Ishikawa (cell line): ENCODE results near the gene ZSCAN20.

Experiments
- CEBPB ChIP-seq: IDR thresholded peaks from 2 replicates; pipeline ENCODE4 v1.6.1; 2012
- CREB1 ChIP-seq: IDR thresholded peaks from 2 replicates; pipeline ENCODE4 v1.6.1; 2012; ENCODE audit warnings: low read depth
- EGR1 ChIP-seq: IDR thresholded peaks from 2 replicates; pipeline ENCODE4 v1.6.1; 2012
- EP300 ChIP-seq: IDR thresholded peaks from 2 replicates; pipeline ENCODE4 v1.6.1; 2012; ENCODE audit warnings: borderline replicate concordance
- FOXM1 ChIP-seq: IDR thresholded peaks from 2 replicates; pipeline ENCODE4 v1.6.1; 2012; ENCODE audit warnings: low read depth, borderline replicate concordance
- NFIC ChIP-seq: IDR thresholded peaks from 2 replicates; pipeline ENCODE4 v1.6.1; 2012
- RAD21 ChIP-seq: IDR thresholded peaks from 2 replicates; pipeline ENCODE4 v1.6.1; 2012; ENCODE audit warnings: low read depth
- TAF1 ChIP-seq: IDR thresholded peaks from 2 replicates; pipeline ENCODE4 v1.6.1; 2012; ENCODE audit warnings: low read depth, mild to moderate bottlenecking
- TCF12 ChIP-seq: IDR thresholded peaks from 2 replicates; pipeline ENCODE4 v1.6.1; 2012; ENCODE audit warnings: low read depth
- TEAD4 ChIP-seq: IDR thresholded peaks from 2 replicates; pipeline ENCODE4 v1.6.1; 2012
- YY1 ChIP-seq: IDR thresholded peaks from 2 replicates; pipeline ENCODE4 v1.6.1; 2012; ENCODE audit warnings: low read depth
- ZBTB7A ChIP-seq: IDR thresholded peaks from 2 replicates; pipeline ENCODE4 v1.6.1; 2012; ENCODE audit warnings: low read depth
- TF ChIP-seq, protein P1 (sequence below): IDR thresholded peaks from 2 replicates; pipeline ENCODE4 v1.6.1; 2012; ENCODE audit warnings: low read depth, mild to moderate bottlenecking
- TF ChIP-seq, protein P2 (sequence below): IDR thresholded peaks from 2 replicates; pipeline ENCODE4 v1.6.1; 2012
- TF ChIP-seq, protein P3 (sequence below): IDR thresholded peaks from 2 replicates; pipeline ENCODE4 v1.6.1; 2012

ZSCAN20 gene

DNA sequence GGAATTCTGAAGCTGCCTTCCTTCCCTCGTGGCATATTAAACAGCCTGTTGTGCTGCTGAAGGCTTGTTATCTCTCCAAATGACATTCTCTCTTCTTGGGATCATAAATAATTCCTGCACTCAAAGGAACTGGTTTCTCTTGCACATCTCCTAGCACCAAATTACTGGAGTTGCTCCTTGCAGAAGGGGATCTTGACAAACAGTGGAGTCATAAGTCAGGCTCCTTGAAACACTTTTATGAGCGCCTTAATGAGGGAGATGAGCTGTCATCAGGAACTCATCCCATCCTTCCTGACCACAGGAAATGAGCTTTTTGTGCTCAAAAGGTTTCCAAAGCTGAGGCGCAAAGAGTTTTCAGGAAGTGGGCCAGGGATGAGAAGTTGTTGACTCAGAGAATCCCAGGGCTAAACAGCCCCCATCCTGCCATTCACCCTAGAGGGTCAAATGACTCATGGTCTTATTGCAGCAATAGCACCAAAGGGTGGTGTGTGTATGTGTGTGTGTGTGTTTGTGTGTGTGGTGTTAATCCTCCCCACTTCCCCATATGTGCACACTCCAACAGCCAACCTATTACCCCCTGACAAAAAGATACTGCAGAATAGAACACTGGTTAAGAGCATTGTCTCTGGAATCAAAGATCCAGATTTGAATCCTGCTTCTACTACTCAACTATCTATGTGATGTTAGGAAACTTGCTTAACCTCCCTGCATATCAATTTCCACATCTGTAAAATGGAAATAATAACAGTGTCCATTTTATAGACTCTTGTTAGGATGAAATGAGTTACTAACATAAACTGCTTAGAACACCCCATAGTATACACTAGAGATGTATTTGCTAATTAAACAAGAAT is 38.7 kb upstream of the ZSCAN20 start:
- TF ChIP-seq EGR1 (no peak), ZBTB7A (no peak), TCF12 (no peak)
- TF ChIP-seq, protein P1, sequence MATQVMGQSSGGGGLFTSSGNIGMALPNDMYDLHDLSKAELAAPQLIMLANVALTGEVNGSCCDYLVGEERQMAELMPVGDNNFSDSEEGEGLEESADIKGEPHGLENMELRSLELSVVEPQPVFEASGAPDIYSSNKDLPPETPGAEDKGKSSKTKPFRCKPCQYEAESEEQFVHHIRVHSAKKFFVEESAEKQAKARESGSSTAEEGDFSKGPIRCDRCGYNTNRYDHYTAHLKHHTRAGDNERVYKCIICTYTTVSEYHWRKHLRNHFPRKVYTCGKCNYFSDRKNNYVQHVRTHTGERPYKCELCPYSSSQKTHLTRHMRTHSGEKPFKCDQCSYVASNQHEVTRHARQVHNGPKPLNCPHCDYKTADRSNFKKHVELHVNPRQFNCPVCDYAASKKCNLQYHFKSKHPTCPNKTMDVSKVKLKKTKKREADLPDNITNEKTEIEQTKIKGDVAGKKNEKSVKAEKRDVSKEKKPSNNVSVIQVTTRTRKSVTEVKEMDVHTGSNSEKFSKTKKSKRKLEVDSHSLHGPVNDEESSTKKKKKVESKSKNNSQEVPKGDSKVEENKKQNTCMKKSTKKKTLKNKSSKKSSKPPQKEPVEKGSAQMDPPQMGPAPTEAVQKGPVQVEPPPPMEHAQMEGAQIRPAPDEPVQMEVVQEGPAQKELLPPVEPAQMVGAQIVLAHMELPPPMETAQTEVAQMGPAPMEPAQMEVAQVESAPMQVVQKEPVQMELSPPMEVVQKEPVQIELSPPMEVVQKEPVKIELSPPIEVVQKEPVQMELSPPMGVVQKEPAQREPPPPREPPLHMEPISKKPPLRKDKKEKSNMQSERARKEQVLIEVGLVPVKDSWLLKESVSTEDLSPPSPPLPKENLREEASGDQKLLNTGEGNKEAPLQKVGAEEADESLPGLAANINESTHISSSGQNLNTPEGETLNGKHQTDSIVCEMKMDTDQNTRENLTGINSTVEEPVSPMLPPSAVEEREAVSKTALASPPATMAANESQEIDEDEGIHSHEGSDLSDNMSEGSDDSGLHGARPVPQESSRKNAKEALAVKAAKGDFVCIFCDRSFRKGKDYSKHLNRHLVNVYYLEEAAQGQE = no peak

DNA sequence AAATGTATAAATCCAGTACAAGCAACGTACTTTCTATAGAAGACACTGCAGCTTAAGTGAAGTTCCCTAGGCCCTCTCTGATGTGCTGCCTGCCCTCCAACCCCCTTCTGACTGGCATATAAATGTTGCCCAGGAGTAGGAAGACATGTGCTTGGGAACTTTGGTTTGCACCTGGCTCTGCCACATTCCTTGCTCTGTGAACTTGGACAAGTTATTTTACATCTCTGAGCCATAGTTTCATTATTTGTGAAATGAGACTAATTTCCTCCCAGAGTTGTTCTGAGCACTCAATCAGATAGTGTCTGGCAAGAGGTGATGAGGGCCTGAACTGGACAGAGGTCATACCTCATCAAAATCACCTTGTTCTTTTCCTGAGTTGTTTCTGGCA is 38.1 kb upstream of the ZSCAN20 start:
- TF ChIP-seq, protein P1 = no peak
- TF ChIP-seq, protein P2, sequence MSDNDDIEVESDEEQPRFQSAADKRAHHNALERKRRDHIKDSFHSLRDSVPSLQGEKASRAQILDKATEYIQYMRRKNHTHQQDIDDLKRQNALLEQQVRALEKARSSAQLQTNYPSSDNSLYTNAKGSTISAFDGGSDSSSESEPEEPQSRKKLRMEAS = no peak
- no peak for TF ChIP-seq RAD21
- TF ChIP-seq TCF12 = no peak
- no peak for TF ChIP-seq TEAD4
- TF ChIP-seq CEBPB = no peak
- TF ChIP-seq TAF1 = no peak
- TF ChIP-seq CREB1 = no peak
- no peak for TF ChIP-seq ZBTB7A
- no peak for TF ChIP-seq EGR1
- TF ChIP-seq FOXM1 = no peak
- TF ChIP-seq, protein P3, sequence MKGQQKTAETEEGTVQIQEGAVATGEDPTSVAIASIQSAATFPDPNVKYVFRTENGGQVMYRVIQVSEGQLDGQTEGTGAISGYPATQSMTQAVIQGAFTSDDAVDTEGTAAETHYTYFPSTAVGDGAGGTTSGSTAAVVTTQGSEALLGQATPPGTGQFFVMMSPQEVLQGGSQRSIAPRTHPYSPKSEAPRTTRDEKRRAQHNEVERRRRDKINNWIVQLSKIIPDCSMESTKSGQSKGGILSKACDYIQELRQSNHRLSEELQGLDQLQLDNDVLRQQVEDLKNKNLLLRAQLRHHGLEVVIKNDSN = no peak
- no peak for TF ChIP-seq YY1
- TF ChIP-seq EP300 = no peak
- TF ChIP-seq NFIC = no peak

DNA sequence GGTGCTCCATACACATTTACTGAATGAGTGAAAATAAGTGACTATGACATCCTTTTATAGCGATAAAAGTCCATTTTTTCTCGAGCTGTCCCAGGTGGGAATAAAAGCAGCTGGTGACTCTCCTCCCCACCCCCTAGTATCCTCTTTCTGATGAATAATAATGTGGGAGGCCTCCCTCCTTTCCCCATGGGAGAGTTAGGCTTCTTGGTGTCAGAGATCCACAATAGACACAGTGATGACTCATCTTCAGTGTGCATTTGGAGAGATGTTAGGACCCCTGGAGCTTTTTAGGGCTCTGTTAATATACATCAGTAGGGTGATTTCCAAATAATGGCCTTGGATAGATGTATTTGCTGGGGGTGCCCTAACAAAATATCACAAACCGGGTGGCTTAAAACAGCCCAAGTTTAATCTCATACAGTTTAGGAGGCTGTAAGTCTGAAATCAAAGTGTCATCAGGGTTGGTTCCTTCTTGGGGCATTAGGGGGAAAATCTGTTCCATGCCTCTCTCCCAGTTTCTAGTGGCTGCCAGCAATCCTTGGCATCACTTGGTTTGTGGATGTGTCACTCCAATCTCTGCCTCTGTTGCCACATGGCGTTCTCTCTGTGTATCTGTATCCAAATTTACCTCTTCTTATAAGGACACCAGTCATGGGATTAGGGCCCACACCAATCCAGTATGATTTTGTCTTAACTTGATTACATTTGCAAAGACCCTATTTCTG is 37.2 kb upstream of the ZSCAN20 start:
- TF ChIP-seq CEBPB = no peak
- TF ChIP-seq, protein P2 = no peak
- TF ChIP-seq EP300 = no peak
- TF ChIP-seq ZBTB7A = no peak
- TF ChIP-seq, protein P3 = no peak
- no peak for TF ChIP-seq YY1
- no peak for TF ChIP-seq TCF12
- no peak for TF ChIP-seq EGR1
- TF ChIP-seq CREB1 = no peak
- no peak for TF ChIP-seq FOXM1
- TF ChIP-seq RAD21 = no peak
- no peak for TF ChIP-seq TEAD4
- TF ChIP-seq TAF1 = no peak
- TF ChIP-seq NFIC = no peak

DNA sequence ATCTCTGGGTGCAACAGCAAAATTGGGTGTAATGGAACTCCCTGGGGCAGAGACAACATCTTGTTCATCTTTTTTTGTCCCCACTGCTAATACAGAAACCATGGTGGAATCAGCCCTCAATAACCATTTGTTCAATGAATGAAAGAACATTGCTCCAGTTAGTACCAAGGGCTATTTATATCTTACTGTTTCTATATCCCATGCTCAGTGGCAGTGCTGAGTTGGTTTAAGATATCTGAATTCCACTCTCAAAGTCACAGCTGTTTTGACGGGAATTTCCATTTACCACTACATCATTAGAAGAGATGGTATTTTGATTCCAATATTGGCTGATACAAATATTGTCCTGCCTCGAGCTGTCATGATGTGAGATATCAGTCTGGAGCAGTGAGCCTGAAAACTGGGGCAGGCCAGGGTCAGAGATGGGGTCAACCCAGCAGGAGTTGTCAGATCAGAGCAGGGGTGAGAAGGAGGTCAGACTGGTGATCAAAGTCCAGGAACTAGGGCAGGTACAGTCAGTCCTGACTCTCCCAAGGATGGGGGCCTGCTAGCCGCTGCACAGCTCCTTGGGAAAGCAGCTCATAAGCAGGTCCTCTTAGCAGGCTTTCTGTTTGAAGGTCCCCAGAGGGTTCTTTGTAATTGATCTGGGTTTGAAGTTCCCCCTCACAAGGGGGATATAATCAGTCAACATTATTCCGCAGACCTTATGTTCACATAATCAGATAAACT is 35.7 kb upstream of the ZSCAN20 start:
- TF ChIP-seq TEAD4 (no peak), EGR1 (no peak), YY1 (no peak), CEBPB (no peak)
- TF ChIP-seq, protein P3 = no peak
